ENCODE results near the gene ERCC5.

ERCC5 gene

GRCh38 chr13:102881819-102882686, 36.2 kb downstream of the ERCC5 start:
- no peak for DNase-seq (ENCODE audit: low spot score)
- Histone ChIP-seq H3K27ac (no peak overlapping the region), H3K4me3 (no peak overlapping the region)
- TF ChIP-seq, protein P1, sequence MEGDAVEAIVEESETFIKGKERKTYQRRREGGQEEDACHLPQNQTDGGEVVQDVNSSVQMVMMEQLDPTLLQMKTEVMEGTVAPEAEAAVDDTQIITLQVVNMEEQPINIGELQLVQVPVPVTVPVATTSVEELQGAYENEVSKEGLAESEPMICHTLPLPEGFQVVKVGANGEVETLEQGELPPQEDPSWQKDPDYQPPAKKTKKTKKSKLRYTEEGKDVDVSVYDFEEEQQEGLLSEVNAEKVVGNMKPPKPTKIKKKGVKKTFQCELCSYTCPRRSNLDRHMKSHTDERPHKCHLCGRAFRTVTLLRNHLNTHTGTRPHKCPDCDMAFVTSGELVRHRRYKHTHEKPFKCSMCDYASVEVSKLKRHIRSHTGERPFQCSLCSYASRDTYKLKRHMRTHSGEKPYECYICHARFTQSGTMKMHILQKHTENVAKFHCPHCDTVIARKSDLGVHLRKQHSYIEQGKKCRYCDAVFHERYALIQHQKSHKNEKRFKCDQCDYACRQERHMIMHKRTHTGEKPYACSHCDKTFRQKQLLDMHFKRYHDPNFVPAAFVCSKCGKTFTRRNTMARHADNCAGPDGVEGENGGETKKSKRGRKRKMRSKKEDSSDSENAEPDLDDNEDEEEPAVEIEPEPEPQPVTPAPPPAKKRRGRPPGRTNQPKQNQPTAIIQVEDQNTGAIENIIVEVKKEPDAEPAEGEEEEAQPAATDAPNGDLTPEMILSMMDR (IDR thresholded peaks at IDR 0.05): no peak

- TF ChIP-seq, protein P1 (IDR thresholded peaks at IDR 0.05): no peak
- Histone ChIP-seq H3K27ac (no peak overlapping the region), H3K4me3 (no peak overlapping the region)
- no peak for DNase-seq (ENCODE audit: low spot score)
Observed at GRCh38 chr13:102892503-102892902, 46.7 kb downstream of the ERCC5 start.

DNA sequence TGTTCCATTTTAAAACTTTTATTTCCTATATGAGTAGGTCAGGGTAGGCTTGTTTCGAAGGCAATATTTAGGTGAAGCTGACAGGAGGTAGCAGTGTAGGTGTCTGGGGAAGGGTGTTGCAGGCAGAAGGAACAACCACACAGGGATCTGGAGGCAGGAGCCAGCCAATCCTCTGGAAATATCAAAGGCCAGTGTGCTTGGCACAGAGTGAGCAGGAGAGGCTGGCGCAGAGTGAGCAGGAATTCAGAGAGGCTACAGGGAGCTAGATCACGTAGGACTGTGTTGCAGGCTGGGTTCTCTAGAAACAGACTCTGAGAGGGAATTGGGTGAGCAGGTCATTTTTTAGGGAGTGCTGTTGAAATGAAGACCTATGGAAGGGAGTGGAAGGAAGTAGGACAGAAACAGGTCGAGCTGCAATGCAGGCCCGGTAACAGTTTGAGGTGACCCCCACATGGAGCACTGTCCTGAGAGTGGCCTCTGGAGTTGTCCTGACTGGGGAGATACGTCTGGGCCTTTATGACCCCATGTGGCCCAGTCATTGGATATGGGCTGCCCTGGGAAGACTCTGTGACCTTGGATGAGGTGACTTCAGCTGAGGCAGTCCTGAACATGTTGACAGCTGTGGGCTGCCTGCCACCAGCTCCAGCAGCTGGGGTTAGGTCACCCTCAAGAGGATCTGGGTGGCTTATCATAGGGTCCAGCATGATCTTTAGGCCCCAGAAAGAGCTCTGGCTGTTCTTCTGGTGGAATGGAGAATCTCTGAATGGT, 51.7 kb downstream of the ERCC5 start:
- Histone ChIP-seq H3K27ac (no peak overlapping the region), H3K4me3 (no peak overlapping the region)
- DNase-seq (ENCODE audit: low spot score): no peak
- TF ChIP-seq, protein P1 (IDR thresholded peaks at IDR 0.05): no peak

GRCh38 chr13:102900193-102900608, 54.4 kb downstream of the ERCC5 start:
- Histone ChIP-seq H3K27ac (no peak overlapping the region), H3K4me3 (no peak overlapping the region)
- TF ChIP-seq, protein P1 (IDR thresholded peaks at IDR 0.05): no peak
- DNase-seq (ENCODE audit: low spot score): no peak

- no peak for DNase-seq (ENCODE audit: low spot score)
- Histone ChIP-seq H3K4me3 (no peak overlapping the region), H3K27ac (no peak overlapping the region)
- TF ChIP-seq, protein P1 (IDR thresholded peaks at IDR 0.05): no peak
Observed at GRCh38 chr13:102901056-102901455, 55.2 kb downstream of the ERCC5 start.

DNA sequence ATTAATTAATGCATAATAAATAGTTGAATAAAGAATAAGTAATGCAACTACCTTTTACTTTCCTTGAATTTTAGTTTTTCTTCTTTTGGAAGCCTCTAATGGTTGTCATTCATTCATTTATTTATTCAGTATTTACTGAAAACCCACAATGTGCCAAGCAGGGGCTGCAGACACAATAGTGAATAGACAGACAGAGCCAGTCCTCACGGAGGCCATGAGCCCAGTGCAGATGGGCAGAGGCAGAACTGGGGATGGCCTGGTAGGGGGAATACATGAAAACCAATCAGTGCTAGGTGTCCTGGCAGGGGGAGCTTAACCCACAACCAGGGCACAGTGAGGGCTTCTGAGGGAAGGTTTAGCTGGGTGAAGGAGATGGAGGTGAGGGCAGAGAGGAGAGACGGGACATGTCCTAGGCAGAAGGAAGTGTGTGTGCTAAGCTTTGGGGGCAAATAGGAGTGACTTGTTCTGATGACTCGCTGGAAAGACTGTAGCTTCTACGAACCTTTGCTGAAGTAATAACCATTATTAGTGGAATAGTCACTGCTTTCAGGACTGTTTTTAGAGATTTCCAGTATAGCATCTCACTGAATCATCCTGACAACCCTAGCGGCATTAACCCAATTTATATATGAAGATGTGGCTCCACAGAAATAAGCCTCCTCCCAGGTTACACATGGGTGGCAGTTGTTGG, 55.9 kb downstream of the ERCC5 start:
- DNase-seq (ENCODE audit: low spot score): no peak
- Histone ChIP-seq H3K27ac (no peak overlapping the region), H3K4me3 (no peak overlapping the region)
- TF ChIP-seq, protein P1 (IDR thresholded peaks at IDR 0.05): no peak
